Spinal cord (tissue), 10 donors: Measurements from ENCODE around the gene GLB1L3. TPM values are rescaled to one million over a fixed set of nuclear protein-coding genes. Genes with fewer than 3 reads are reported as not detected.

Experiments used
- DNase-seq, 6 donors: peaks; one replicate each; pipeline versions ENCODE4 v3.0.0 to v3.0.0-alpha.2; 2013 to 2015; ENCODE audit warnings: low spot score in 6 of 6, low read depth in 4 of 6
- H3K27ac ChIP-seq: one replicate; pipeline ENCODE4 v1.5.1; 2013; ENCODE audit warnings: low read depth, low read length, control low read depth
- H3K27me3 ChIP-seq: one replicate; pipeline ENCODE4 v1.6.1; 2013; ENCODE audit warnings: low read length; ENCODE audit not compliant: control insufficient read depth, insufficient read depth
- H3K36me3 ChIP-seq: one replicate; pipeline ENCODE4 v1.6.1; 2013; ENCODE audit warnings: low read length; ENCODE audit not compliant: control insufficient read depth, insufficient read depth
- H3K4me1 ChIP-seq: one replicate; pipeline ENCODE4 v1.6.1; 2013; ENCODE audit warnings: low read length; ENCODE audit not compliant: control insufficient read depth, insufficient read depth
- H3K4me3 ChIP-seq: one replicate; pipeline ENCODE4 v1.5.1; 2013; ENCODE audit warnings: low read depth, low read length, control low read depth
- H3K9me3 ChIP-seq: one replicate; pipeline ENCODE4 v1.6.1; 2013; ENCODE audit warnings: low read length; ENCODE audit not compliant: control insufficient read depth, insufficient read depth
- WGBS: methylation state at CpG from one replicate; pipeline ENCODE4 v1.1.5; 2013; ENCODE audit warnings: missing lambda C conversion rate; ENCODE audit not compliant: insufficient coverage; 5-methylcytosine and 5-hydroxymethylcytosine counted together
- polyA plus RNA-seq, 2 donors: library from polyadenylated mRNA; unstranded; fragments of 120-200 nt; gene quantifications; one replicate each; pipeline ENCODE4 v1.2.1, GENCODE V29; 2013; ENCODE audit not compliant: insufficient read length in 2 of 2
- total RNA-seq, 2 donors: library from RNA; depleted of rRNA in 1 of 2; stranded (reverse); fragments of 120-200 nt in 1 of 2; fragments of >200 nt in 1 of 2; gene quantifications; one replicate each; pipeline versions ENCODE4 v1.2.3 to v1.2.4, GENCODE V29; 2013 to 2014
- donor health status: healthy.

Gene GLB1L3
- total and polyA plus RNA-seq, 4 donors: 0.28 to 2.9 (median 1.7) TPM

DNA sequence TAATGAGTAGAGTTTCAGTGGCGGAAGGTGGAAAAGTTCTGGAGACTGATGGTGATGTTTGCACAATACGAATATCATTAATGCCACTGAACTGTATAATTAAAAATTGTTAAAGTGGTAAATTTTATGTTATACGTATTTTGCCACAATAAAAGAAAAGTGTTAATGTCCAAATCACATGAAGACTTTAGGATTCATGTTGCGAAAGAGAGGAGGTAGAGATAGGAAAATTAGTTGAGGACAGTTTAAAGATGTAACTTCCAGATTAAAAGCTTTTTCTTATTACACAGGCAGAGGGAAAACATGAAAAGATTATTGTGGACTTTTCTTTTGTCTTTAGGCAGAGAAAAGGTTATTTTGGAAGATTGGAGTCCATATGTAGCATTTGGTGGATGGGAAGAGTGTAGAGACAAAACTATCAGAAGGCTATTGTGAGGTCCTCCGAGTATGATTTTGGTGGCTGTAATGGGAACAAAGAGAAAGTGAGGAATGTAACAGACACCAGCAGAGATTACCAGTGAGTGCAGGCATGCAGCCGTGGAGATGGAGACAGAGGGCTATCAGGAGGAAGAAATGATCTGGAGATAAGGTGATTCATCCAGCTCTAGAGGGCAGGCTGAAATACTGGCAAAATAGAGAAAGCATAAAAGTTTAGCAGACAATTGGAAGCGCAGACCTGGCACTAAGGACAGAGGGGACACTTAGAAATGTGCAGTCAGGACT, 39.2 kb upstream of the GLB1L3 start:
- no peaks in the 10 kb centered on the region for H3K9me3 ChIP-seq
- no peaks in the 10 kb centered on the region for H3K27me3 ChIP-seq
- no peak overlapping the region for H3K4me3 ChIP-seq
- H3K4me1 ChIP-seq: no peaks in the 10 kb centered on the region
- 93% methylated on average over 5 of the region's 7 CpGs for WGBS
- H3K36me3 ChIP-seq: peaks cover 43% of the 10 kb centered on the region
- no peak for DNase-seq
- H3K27ac ChIP-seq: no peak overlapping the region

DNA sequence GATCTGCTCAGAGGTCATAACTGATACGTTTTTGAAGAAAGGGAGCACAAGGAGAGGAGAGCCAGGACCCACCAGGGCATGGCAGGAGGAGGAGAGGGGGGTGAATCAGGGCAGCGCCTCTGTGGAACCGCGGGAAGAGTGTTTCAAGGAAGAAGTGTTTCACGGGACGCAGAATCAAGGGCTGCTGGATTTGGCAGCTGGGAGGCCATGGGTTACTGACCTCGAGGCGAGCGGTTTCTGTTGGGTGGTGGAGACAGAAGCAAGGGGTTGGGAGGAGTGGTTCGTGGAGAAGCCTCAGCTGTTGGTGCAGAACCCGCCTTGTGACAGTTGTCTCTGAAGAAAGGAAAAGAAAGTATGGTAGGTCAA, 38.6 kb upstream of the GLB1L3 start:
- no peaks in the 10 kb centered on the region for H3K27me3 ChIP-seq
- peaks cover 46% of the 10 kb centered on the region for H3K36me3 ChIP-seq
- no peaks in the 10 kb centered on the region for H3K4me1 ChIP-seq
- 93% methylated on average over 11 of the region's 11 CpGs for WGBS
- DNase-seq: no peak
- no peaks in the 10 kb centered on the region for H3K9me3 ChIP-seq
- H3K4me3 ChIP-seq: no peak overlapping the region
- no peak overlapping the region for H3K27ac ChIP-seq

DNA sequence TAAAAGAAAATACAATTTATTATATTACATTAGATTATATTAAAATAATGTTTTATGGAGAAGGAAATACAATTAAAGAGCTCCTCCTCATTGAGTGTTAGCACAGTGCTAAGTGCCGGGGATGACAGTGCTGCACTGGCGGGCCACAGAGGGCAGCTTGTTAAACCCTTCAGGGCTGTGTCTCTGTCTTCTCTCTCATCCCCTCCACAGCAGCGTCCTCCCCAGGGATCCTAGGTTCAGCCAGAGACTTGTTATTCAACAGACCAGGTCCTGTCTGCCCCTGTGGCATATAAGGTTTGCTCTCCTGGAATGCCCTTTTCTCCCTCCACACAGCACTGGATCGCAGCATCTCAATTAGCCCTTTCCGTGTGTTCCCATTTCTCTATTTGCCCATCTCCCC, 37.2 kb upstream of the GLB1L3 start:
- Histone ChIP-seq H3K4me3 (no peak overlapping the region), H3K9me3 (no peaks in the 10 kb centered on the region), H3K36me3 (peaks cover 54% of the 10 kb centered on the region), H3K27me3 (no peaks in the 10 kb centered on the region), H3K27ac (no peak overlapping the region), H3K4me1 (no peaks in the 10 kb centered on the region)
- WGBS: 95% methylated on average over 4 of the region's 5 CpGs
- no peak for DNase-seq

DNA sequence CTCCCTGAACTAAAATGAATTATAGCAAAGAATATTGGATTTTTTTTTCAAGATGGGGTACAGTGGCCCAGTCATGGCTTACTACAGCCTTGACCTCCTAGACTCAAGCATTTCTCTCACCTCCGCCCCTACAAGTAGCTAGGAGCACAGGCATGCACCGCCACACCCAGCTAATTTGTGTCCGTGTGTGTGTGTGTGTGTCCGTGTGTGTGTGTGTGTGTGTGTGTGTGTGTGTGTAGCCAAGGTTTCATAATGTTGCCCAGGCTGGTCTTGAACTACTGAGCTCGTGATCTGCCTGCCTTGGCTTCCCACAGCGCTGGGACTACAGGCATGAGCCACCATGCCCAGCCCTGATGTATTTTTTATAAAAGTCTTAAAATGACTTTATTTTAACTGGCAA, 35.6 kb upstream of the GLB1L3 start:
- no peak overlapping the region for H3K4me3 ChIP-seq
- peaks cover 62% of the 10 kb centered on the region for H3K36me3 ChIP-seq
- H3K27ac ChIP-seq: no peak overlapping the region
- H3K27me3 ChIP-seq: no peaks in the 10 kb centered on the region
- WGBS: no CpG with 5 or more reads among the region's 6 CpGs
- H3K9me3 ChIP-seq: no peaks in the 10 kb centered on the region
- no peak for DNase-seq
- H3K4me1 ChIP-seq: no peaks in the 10 kb centered on the region

DNA sequence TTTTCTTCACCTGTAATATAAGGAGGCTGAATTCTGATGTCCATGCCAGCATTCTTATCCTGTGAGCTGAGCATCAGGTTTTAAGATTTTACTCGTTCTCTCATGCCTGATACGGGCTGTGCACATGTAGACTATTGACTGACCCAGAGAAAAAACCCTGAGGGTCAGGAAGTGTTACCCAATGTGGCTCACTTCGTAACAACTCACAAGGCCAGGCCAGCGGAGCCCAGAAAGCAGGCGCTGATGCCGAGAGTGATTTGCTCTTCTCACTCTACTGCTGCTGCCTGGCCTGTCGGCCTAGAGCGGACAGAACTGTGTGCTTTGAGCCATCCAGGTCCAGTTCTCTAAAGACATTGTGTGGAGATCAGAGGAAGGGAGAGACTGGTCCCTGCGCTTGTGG, 33.8 kb upstream of the GLB1L3 start:
- H3K4me1 ChIP-seq: no peaks in the 10 kb centered on the region
- H3K36me3 ChIP-seq: peaks cover 76% of the 10 kb centered on the region
- no peak overlapping the region for H3K4me3 ChIP-seq
- no peak for DNase-seq
- H3K27me3 ChIP-seq: no peaks in the 10 kb centered on the region
- H3K27ac ChIP-seq: no peak overlapping the region
- no peaks in the 10 kb centered on the region for H3K9me3 ChIP-seq
- WGBS: 78% methylated on average over 6 of the region's 9 CpGs

DNA sequence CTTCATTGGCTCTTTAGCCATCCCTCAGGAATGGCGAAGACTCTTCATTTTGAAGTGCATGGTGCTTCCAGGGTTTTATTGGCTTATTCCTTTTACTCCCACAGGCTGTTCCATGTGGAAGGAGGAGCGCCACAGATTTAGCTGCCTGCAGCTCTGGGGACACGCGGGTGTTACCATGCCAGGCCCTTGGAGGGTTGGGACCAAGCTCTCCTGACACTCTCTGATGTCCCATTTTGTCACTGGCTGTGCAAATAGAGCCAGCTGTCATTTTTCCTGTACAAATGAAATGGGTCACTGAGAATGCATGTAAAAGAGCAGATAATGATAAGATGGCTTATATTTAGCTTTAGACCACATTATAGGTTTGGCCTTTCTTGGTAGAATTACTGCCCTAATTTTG, 32.3 kb upstream of the GLB1L3 start:
- H3K4me3 ChIP-seq: no peak overlapping the region
- H3K9me3 ChIP-seq: no peaks in the 10 kb centered on the region
- peaks cover 72% of the 10 kb centered on the region for H3K36me3 ChIP-seq
- no peaks in the 10 kb centered on the region for H3K27me3 ChIP-seq
- H3K27ac ChIP-seq: no peak overlapping the region
- peak in 1 of 6 donors; percentile 4 for DNase-seq
- WGBS: no CpG with 5 or more reads among the region's 4 CpGs
- no peaks in the 10 kb centered on the region for H3K4me1 ChIP-seq

DNA sequence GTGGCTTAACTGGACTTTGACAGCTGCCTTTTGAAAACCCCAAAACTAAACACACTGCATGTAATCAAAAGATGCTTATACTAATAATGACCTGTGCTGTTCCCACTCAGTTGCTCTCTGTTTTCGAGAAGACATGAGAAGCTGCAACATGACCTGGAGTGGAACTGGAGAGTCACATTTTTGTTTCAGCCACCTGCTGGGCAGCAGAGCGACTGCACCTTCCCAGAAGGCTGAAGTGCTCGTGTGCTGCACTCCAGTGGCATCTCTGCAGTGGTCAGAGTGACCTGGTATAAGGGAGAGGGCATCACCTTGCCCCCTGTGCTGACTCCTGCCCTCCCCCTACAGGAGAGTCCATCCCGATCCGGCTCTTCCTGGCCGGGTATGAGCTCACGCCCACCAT, 31.6 kb upstream of the GLB1L3 start:
- Histone ChIP-seq H3K9me3 (no peaks in the 10 kb centered on the region), H3K27me3 (no peaks in the 10 kb centered on the region), H3K4me1 (no peaks in the 10 kb centered on the region), H3K27ac (no peak overlapping the region), H3K4me3 (no peak overlapping the region), H3K36me3 (peaks cover 70% of the 10 kb centered on the region)
- peak in 1 of 6 donors; percentile 12 for DNase-seq
- 54% methylated on average over 4 of the region's 7 CpGs for WGBS

DNA sequence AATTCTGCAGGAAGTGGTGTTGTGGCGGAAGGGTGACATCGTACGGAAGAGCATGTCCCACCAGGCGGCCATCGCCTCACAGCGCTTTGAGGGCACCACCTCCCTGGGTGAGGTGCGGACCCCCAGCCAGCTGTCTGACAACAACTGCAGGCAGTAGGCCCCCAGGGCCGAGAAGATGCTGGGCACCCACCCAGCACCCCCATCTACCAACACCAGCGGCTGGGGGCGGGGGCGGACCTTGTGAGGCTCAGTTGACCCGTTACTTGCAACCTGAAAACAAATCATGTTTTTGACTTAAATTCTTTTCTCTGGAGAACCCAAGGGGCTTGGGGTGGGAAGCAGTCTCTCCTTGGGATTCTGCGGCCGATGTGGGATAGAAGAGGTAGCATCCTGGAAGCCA, 30.7 kb upstream of the GLB1L3 start:
- H3K4me1 ChIP-seq: no peaks in the 10 kb centered on the region
- no peaks in the 10 kb centered on the region for H3K27me3 ChIP-seq
- WGBS: 93% methylated on average over 13 of the region's 14 CpGs
- no peak for DNase-seq
- H3K36me3 ChIP-seq: peaks cover 68% of the 10 kb centered on the region
- H3K4me3 ChIP-seq: no peak overlapping the region
- no peaks in the 10 kb centered on the region for H3K9me3 ChIP-seq
- H3K27ac ChIP-seq: no peak overlapping the region

DNA sequence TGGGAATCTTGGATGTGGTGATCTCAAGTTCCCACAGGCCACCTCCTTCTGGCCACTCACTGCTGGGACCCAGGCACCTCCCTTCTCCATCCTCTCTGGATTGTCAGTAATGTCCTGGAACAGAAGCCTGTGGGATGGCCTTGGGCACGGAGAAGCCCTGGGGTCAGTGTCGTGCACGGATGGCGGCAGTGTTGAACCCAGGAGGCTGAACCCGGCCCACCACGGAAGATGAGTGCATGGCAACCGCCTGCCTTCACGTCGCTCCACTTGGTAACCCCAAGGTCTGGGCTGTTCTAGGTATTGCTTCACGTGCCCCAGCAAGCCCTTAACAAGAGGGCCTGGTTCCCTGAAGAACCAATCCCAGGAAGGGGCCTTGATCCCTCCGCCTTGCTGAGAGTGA, 30.1 kb upstream of the GLB1L3 start:
- no peaks in the 10 kb centered on the region for H3K9me3 ChIP-seq
- no peaks in the 10 kb centered on the region for H3K4me1 ChIP-seq
- H3K4me3 ChIP-seq: no peak overlapping the region
- no peaks in the 10 kb centered on the region for H3K27me3 ChIP-seq
- H3K27ac ChIP-seq: no peak overlapping the region
- no peak for DNase-seq
- 92% methylated on average over 11 of the region's 11 CpGs for WGBS
- peaks cover 65% of the 10 kb centered on the region for H3K36me3 ChIP-seq

DNA sequence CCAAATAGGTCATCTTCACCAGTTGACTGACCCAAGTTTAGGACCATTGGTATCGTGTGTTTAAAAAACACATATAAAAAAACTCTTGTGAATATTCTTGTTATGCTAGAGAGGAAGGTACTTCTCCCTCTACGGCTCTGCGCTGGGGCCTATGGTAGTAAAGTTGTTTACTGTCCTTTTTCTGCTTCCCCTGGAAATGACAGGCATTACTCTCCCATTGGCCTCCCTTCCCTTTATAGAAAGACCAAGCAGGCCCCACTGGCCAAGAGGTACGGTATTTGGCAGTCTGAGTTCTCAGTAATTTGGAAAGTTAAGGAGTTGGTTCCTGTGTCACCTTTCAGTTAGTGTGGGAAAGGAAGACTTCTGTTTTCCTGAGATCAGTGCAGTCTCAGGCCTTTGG, 29.5 kb upstream of the GLB1L3 start:
- no peak overlapping the region for H3K4me3 ChIP-seq
- no peaks in the 10 kb centered on the region for H3K27me3 ChIP-seq
- H3K27ac ChIP-seq: no peak overlapping the region
- 89% methylated on average over 1 of the region's 4 CpGs for WGBS
- no peak for DNase-seq
- no peaks in the 10 kb centered on the region for H3K4me1 ChIP-seq
- H3K36me3 ChIP-seq: peaks cover 61% of the 10 kb centered on the region
- no peaks in the 10 kb centered on the region for H3K9me3 ChIP-seq
